GM12878 (cell line): ENCODE data around the gene DDX42. TPM values are rescaled to one million over a fixed set of nuclear protein-coding genes. Genes with fewer than 3 reads are reported as not detected.

Experiments
- CUX1 ChIP-seq: IDR thresholded peaks from 2 replicates; pipeline ENCODE4 v1.6.1; 2012; ENCODE audit warnings: improper control_type of control experiment, low read depth, low read length; ENCODE audit not compliant: insufficient replicate concordance
- GATAD2B ChIP-seq: fragments of 450-650 bp; conservative IDR thresholded peaks from 2 replicates; pipeline ENCODE4 v1.6.1; 2017; ENCODE audit warnings: low read depth, mild to moderate bottlenecking, moderate library complexity
- NKRF ChIP-seq: fragments of 450-650 bp; conservative IDR thresholded peaks from 2 replicates; pipeline ENCODE4 v1.6.1; 2017; ENCODE audit warnings: mild to moderate bottlenecking, moderate library complexity
- polyA plus RNA-seq, 11 experiments: library from polyadenylated mRNA; depleted of rRNA in 4 of 11; unstranded in 6 of 11; stranded (reverse) in 5 of 11; fragments of >200 nt; fragmentation: Nextera tagmentation in 4 of 11; fragmentation: Illumina TruSeq in 1 of 11; extraction: Ambion mirVana in 4 of 11; extraction: Trizol in 1 of 11; gene quantifications; 1 replicate in 1 of 11; 2 replicates in 10 of 11; pipeline versions ENCODE4 v1.2.1 to v1.2.3, GENCODE V29; 2011 to 2016; ENCODE audit warnings: inconsistent platforms in 2 of 11, missing spikeins in 2 of 11, low read depth in 1 of 11
- total RNA-seq, 4 experiments: library from RNA; depleted of rRNA in 3 of 4; stranded (reverse); fragments of >200 nt in 3 of 4; fragmentation: Illumina TruSeq in 1 of 4; extraction: Trizol in 1 of 4; gene quantifications; 2 replicates each; pipeline versions ENCODE4 v1.2.1 to v1.2.3, GENCODE V29; 2013 to 2021

DDX42 gene
- total and polyA plus RNA-seq, 10 of the 15 experiments (the other 5 are each of a cell fraction or from before 2014, with no cell fraction given), result 14.6 to 147 (median 65.3) TPM

- TF ChIP-seq CUX1 (no peak), NKRF (no peak), GATAD2B (no peak)
These were observed 70.1 kb downstream of the DDX42 start (continued) for GRCh38 chr17:63843910-63844677.
